OCI-LY3 (cell line): ENCODE results near the gene FAM13A.

Experiments used
- H2AFZ ChIP-seq: fragments of 200-600, 300-600 bp; shearing (Covaris generic); 2 replicates; pipeline ENCODE4 v1.6.0; 2014; ENCODE audit warnings: antibody characterized with exemption, low read depth, low read length
- H3K27ac ChIP-seq: fragments of 200-600, 300-600 bp; sonication (generic); 2 replicates; pipeline ENCODE4 v1.5.1; 2014; ENCODE audit warnings: mild to moderate bottlenecking, low read length, moderate library complexity, mixed read lengths
- H3K27me3 ChIP-seq: fragments of 200-600, 300-600 bp; sonication (generic); 2 replicates; pipeline ENCODE4 v1.6.1; 2014; ENCODE audit warnings: low read depth, low read length, mixed read lengths
- H3K36me3 ChIP-seq: fragments of 200-600, 300-600 bp; sonication (generic); replicated peaks from 2 replicates; pipeline ENCODE3; 2014; ENCODE audit warnings: low read depth, low read length, mixed read lengths
- H3K4me1 ChIP-seq: fragments of 300-600, 200-600 bp; sonication (generic); 2 replicates; pipeline ENCODE4 v1.6.1; 2014; ENCODE audit warnings: low read length, mixed read lengths
- H3K4me2 ChIP-seq: fragments of 200-600, 300-600 bp; sonication (generic); 2 replicates; pipeline ENCODE4 v1.6.1; 2014; ENCODE audit warnings: low read length, mixed read lengths
- H3K4me3 ChIP-seq: fragments of 300-600, 200-600 bp; sonication (generic); 2 replicates; pipeline ENCODE4 v1.5.1; 2014; ENCODE audit warnings: antibody characterized with exemption, mild to moderate bottlenecking, low read length, moderate library complexity
- H3K79me2 ChIP-seq: fragments of 300-600, 200-600 bp; shearing (Covaris generic); 2 replicates; pipeline ENCODE4 v1.6.1; 2014; ENCODE audit warnings: mild to moderate bottlenecking, low read length, mixed read lengths
- H3K9ac ChIP-seq: fragments of 300-600, 200-600 bp; shearing (Covaris generic); 2 replicates; pipeline ENCODE4 v1.6.0; 2014; ENCODE audit warnings: mild to moderate bottlenecking, low read length, moderate library complexity
- H3K9me3 ChIP-seq: fragments of 200-600, 300-600 bp; shearing (Covaris generic); 2 replicates; pipeline ENCODE4 v1.6.1; 2014; ENCODE audit warnings: low read length, mixed read lengths; ENCODE audit not compliant: insufficient read depth
- H4K20me1 ChIP-seq: fragments of 200-600, 300-600 bp; sonication (generic); 2 replicates; pipeline ENCODE4 v1.6.1; 2016; ENCODE audit warnings: low read length, mixed read lengths; ENCODE audit not compliant: insufficient read depth
- EZH2phosphoT487 ChIP-seq: fragments of 200-600 bp; shearing (Covaris generic); IDR thresholded peaks from 2 replicates; pipeline ENCODE4 v1.6.1; 2018; ENCODE audit warnings: antibody characterized with exemption, mixed run types, low read depth
- TF ChIP-seq, protein P1 (sequence below): fragments of 200-600, 300-600 bp; sonication (generic); IDR thresholded peaks from 2 replicates; pipeline ENCODE4 v1.5.1; 2014; ENCODE audit warnings: antibody characterized with exemption, low read length, low read depth

FAM13A gene

DNA sequence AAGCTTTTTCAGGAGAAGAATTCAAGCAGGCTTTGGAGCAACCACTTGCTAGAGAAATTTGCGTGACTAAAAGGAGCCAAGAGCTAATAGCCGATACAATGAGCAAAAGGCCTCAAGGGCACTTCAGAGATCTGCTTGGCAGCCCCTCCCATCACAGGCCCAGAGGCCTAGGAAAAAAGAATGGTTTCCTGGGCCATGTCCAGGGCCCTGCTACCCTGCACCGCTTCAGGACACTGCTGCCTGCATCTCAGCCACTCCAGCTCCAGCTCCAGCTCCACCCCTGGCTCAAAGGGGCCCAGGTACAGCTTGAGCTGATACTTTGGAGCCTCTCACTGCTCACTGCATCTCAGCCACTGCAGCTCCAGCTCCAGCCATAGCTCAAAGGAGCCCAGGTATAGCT is 98.9 kb downstream of the FAM13A start:
- Histone ChIP-seq H3K36me3 (peaks cover 11% of the 10 kb centered on the region), H3K4me1 (peaks cover 19% of the 10 kb centered on the region), H3K4me3 (no peak overlapping the region)

DNA sequence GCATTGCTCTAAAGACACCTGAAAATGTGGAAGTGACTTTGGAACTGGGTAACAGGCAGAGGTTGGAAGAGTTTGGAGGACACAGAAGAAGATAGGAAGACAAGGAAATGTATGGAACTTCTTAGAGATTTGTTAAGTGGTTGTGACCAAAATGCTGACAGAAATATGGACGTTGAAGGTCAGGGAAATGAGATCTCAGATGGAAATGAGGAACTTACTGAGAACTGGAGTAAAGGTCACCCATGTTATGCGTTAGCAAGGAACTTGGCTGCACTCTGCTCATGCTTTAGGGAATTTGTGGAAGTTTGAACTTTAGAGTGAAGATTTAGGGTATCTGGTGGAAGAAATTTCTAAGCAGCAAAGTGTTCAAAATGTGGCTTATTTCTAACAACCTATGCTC is 99.4 kb downstream of the FAM13A start:
- no peaks in the 10 kb centered on the region for H3K9me3 ChIP-seq
- H3K4me2 ChIP-seq, result no peak overlapping the region
- H4K20me1 ChIP-seq, result no peaks in the 10 kb centered on the region
- no peak overlapping the region for H3K4me3 ChIP-seq
- H3K36me3 ChIP-seq, result peaks cover 11% of the 10 kb centered on the region
- no peak overlapping the region for H3K9ac ChIP-seq
- no peaks in the 10 kb centered on the region for H3K79me2 ChIP-seq
- TF ChIP-seq EZH2phosphoT487, result no peak
- TF ChIP-seq, protein P1, sequence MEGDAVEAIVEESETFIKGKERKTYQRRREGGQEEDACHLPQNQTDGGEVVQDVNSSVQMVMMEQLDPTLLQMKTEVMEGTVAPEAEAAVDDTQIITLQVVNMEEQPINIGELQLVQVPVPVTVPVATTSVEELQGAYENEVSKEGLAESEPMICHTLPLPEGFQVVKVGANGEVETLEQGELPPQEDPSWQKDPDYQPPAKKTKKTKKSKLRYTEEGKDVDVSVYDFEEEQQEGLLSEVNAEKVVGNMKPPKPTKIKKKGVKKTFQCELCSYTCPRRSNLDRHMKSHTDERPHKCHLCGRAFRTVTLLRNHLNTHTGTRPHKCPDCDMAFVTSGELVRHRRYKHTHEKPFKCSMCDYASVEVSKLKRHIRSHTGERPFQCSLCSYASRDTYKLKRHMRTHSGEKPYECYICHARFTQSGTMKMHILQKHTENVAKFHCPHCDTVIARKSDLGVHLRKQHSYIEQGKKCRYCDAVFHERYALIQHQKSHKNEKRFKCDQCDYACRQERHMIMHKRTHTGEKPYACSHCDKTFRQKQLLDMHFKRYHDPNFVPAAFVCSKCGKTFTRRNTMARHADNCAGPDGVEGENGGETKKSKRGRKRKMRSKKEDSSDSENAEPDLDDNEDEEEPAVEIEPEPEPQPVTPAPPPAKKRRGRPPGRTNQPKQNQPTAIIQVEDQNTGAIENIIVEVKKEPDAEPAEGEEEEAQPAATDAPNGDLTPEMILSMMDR, result no peak
- peaks cover 19% of the 10 kb centered on the region for H3K4me1 ChIP-seq
- no peak overlapping the region for H3K27ac ChIP-seq
- no peak overlapping the region for H2AFZ ChIP-seq
- no peaks in the 10 kb centered on the region for H3K27me3 ChIP-seq

More for the DNA sequence above, 98.9 kb downstream of the FAM13A start:
- Histone ChIP-seq H3K9ac (no peak overlapping the region), H3K9me3 (no peaks in the 10 kb centered on the region), H3K27ac (no peak overlapping the region), H4K20me1 (no peaks in the 10 kb centered on the region), H3K79me2 (no peaks in the 10 kb centered on the region), H2AFZ (no peak overlapping the region), H3K27me3 (no peaks in the 10 kb centered on the region), H3K4me2 (no peak overlapping the region)
- TF ChIP-seq, protein P1, result no peak
- no peak for TF ChIP-seq EZH2phosphoT487

DNA sequence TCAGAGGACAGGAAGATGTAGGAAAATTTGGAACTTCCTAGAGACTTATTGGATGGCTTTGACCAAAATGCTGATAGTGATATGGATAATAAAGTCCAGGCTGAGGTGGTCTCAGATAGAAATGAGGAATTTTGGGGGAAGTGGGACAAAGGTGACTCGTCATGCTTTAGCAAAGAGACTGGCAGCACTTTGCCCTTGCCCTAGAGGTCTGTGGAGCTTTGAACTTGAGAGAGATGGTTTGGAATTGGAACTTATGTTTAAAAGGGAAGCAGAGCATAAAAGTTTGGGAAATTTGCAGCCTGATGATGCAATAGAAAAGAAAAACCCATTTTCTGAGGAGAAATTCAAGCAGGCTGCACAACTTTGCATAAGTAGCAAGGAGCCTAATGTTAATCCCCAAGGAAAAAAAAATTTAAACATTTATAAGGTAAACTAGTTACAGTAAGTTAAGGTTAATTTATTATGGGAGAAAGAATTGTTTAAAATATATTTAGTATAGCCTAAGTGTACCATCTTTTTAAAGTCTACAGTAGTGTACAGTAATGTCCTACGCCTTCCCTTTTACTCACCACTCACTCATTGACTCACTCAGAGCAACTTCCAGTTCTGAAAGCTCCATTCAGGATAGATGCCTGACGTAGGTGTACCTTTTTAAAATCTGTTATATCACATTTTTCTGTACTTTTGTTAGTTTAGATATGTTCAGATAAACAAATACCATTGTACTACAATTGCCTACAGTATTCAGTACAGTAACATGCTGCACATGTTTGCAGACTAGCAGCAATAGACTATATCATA is 101.2 kb downstream of the FAM13A start:
- Histone ChIP-seq H3K4me3 (no peak overlapping the region), H3K4me2 (no peak overlapping the region), H3K36me3 (peaks cover 15% of the 10 kb centered on the region), H3K79me2 (no peaks in the 10 kb centered on the region), H3K9me3 (no peaks in the 10 kb centered on the region), H3K27me3 (no peaks in the 10 kb centered on the region), H3K27ac (no peak overlapping the region), H3K4me1 (peaks cover 29% of the 10 kb centered on the region), H2AFZ (no peak overlapping the region), H3K9ac (no peak overlapping the region), H4K20me1 (no peaks in the 10 kb centered on the region)
- TF ChIP-seq, protein P1, result no peak
- no peak for TF ChIP-seq EZH2phosphoT487

DNA sequence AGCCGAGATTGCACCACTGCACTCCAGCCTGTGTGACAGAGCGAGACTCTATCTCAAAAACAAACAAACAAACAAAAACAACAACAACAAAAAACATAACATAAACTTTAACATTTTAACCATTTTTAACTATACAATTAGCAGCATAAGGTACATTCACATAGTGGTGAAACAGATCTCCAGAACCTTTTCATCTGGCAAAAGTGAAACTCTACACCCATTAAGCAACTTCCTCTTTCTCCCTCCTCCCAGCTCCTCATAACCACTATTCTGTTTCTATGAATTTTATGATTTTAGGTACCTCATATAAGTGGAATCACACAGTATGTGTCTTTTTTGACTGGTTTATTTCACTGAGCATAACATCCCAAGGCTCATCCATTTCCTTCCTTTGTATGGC is 103.6 kb downstream of the FAM13A start:
- H3K36me3 ChIP-seq, result peaks cover 11% of the 10 kb centered on the region
- no peaks in the 10 kb centered on the region for H3K9me3 ChIP-seq
- H3K27ac ChIP-seq, result no peak overlapping the region
- no peak overlapping the region for H3K9ac ChIP-seq
- no peaks in the 10 kb centered on the region for H3K27me3 ChIP-seq
- 0 out of 2 replicates have a peak overlapping the region, but pooled peaks have one; percentile 2 for H3K4me2 ChIP-seq
- no peak overlapping the region for H2AFZ ChIP-seq
- H3K79me2 ChIP-seq, result no peaks in the 10 kb centered on the region
- peaks cover 29% of the 10 kb centered on the region for H3K4me1 ChIP-seq
- no peak for TF ChIP-seq EZH2phosphoT487
- TF ChIP-seq, protein P1, result no peak
- no peak overlapping the region for H3K4me3 ChIP-seq
- H4K20me1 ChIP-seq, result no peaks in the 10 kb centered on the region
